H9 (cell line): ENCODE results near the gene TBC1D22A. TPM values are rescaled to one million over a fixed set of nuclear protein-coding genes. Genes with fewer than 3 reads are reported as not detected.

Source experiments
- DNase-seq: peaks from one replicate; pipeline ENCODE4 v3.0.0-alpha.2; 2017
- H2AFZ ChIP-seq: one replicate; pipeline ENCODE4 v1.6.1; 2013; ENCODE audit warnings: mild to moderate bottlenecking, low read length, control low read depth, moderate library complexity
- H2AK5ac ChIP-seq: 2 replicates; pipeline ENCODE4 v1.6.1; 2013; ENCODE audit warnings: low read length, control low read depth, mixed read lengths; ENCODE audit not compliant: insufficient read length
- H2BK120ac ChIP-seq: one replicate; pipeline ENCODE4 v1.6.1; 2013; ENCODE audit warnings: low read depth, mild to moderate bottlenecking, low read length, control low read depth, inconsistent platforms; ENCODE audit not compliant: poor library complexity, severe bottlenecking
- H2BK12ac ChIP-seq: 2 replicates; pipeline ENCODE4 v1.6.1; 2013; ENCODE audit warnings: low read length, control low read depth, mixed read lengths, low read depth; ENCODE audit not compliant: insufficient read length
- H2BK15ac ChIP-seq: 2 replicates; pipeline ENCODE4 v1.6.1; 2013; ENCODE audit warnings: low read depth, low read length, control low read depth
- H2BK20ac ChIP-seq: one replicate; pipeline ENCODE4 v1.6.1; 2013; ENCODE audit warnings: low read depth, mild to moderate bottlenecking, low read length, control low read depth, inconsistent platforms; ENCODE audit not compliant: poor library complexity, severe bottlenecking
- H2BK5ac ChIP-seq: 2 replicates; pipeline ENCODE4 v1.6.1; 2013; ENCODE audit warnings: low read length, control low read depth, mixed read lengths; ENCODE audit not compliant: insufficient read length
- H3K14ac ChIP-seq: 2 replicates; pipeline ENCODE4 v1.6.1; 2013; ENCODE audit warnings: low read length, control low read depth; ENCODE audit not compliant: insufficient read depth
- H3K18ac ChIP-seq: 2 replicates; pipeline ENCODE4 v1.6.1; 2013; ENCODE audit warnings: low read depth, mild to moderate bottlenecking, mixed read lengths, low read length, control low read depth; ENCODE audit not compliant: insufficient read length
- H3K23ac ChIP-seq: 2 replicates; pipeline ENCODE4 v1.6.1; 2013; ENCODE audit warnings: low read length, control low read depth, mixed read lengths, low read depth; ENCODE audit not compliant: insufficient read length
- H3K23me2 ChIP-seq: 2 replicates; pipeline ENCODE4 v1.6.1; 2013; ENCODE audit warnings: low read depth, mild to moderate bottlenecking, mixed read lengths, low read length, control low read depth; ENCODE audit not compliant: insufficient read length, poor library complexity, severe bottlenecking
- H3K27ac ChIP-seq: 2 replicates; pipeline ENCODE4 v1.5.1; 2013; ENCODE audit warnings: low read length, control low read depth, mixed read lengths, low read depth; ENCODE audit not compliant: insufficient read length
- H3K27me3 ChIP-seq: 2 replicates; pipeline ENCODE4 v1.6.1; 2013; ENCODE audit warnings: low read length, control low read depth, inconsistent platforms; ENCODE audit not compliant: insufficient read depth
- H3K4ac ChIP-seq: 2 replicates; pipeline ENCODE4 v1.6.1; 2013; ENCODE audit warnings: low read depth, mild to moderate bottlenecking, control low read depth, inconsistent platforms, low read length, moderate library complexity
- H3K4me1 ChIP-seq: 2 replicates; pipeline ENCODE4 v1.6.1; 2013; ENCODE audit warnings: low read length, control low read depth, inconsistent platforms; ENCODE audit not compliant: insufficient read depth
- H3K4me2 ChIP-seq: 2 replicates; pipeline ENCODE4 v1.6.1; 2013; ENCODE audit warnings: low read length, control low read depth, mixed read lengths; ENCODE audit not compliant: insufficient read length, insufficient read depth
- H3K56ac ChIP-seq: 2 replicates; pipeline ENCODE4 v1.6.1; 2013; ENCODE audit warnings: low read depth, mild to moderate bottlenecking, mixed read lengths, low read length, control low read depth; ENCODE audit not compliant: insufficient read length
- H3K79me1 ChIP-seq: 2 replicates; pipeline ENCODE4 v1.6.1; 2013; ENCODE audit warnings: low read depth, mild to moderate bottlenecking, moderate library complexity, low read length, control low read depth, inconsistent platforms; ENCODE audit not compliant: insufficient read depth, poor library complexity, severe bottlenecking
- H3K79me2 ChIP-seq: 2 replicates; pipeline ENCODE4 v1.6.1; 2013; ENCODE audit warnings: low read length, control low read depth, inconsistent platforms; ENCODE audit not compliant: insufficient read depth
- H3K9ac ChIP-seq: 2 replicates; pipeline ENCODE4 v1.6.1; 2013; ENCODE audit warnings: low read length, control low read depth, mixed read lengths; ENCODE audit not compliant: insufficient read length; ENCODE audit errors: extremely low read depth
- H3K9me3 ChIP-seq: one replicate; pipeline ENCODE4 v1.6.1; 2013; ENCODE audit warnings: low read depth, low read length, inconsistent platforms; ENCODE audit not compliant: control insufficient read depth
- H3T11ph ChIP-seq: one replicate; pipeline ENCODE4 v1.6.1; 2013; ENCODE audit warnings: mild to moderate bottlenecking, low read length, control low read depth, inconsistent platforms
- H4K20me1 ChIP-seq: one replicate; pipeline ENCODE4 v1.6.1; 2013; ENCODE audit not compliant: control insufficient read depth, insufficient read length, insufficient read depth
- H4K5ac ChIP-seq: 2 replicates; pipeline ENCODE4 v1.6.1; 2013; ENCODE audit warnings: low read depth, mild to moderate bottlenecking, mixed read lengths, low read length, control low read depth; ENCODE audit not compliant: insufficient read length
- H4K8ac ChIP-seq: replicated peaks from 2 replicates; pipeline ENCODE4 v1.6.1; 2013; ENCODE audit warnings: low read length, control low read depth, mixed read lengths, low read depth; ENCODE audit not compliant: insufficient read length
- H4K91ac ChIP-seq: 2 replicates; pipeline ENCODE4 v1.6.1; 2013; ENCODE audit warnings: low read depth, mild to moderate bottlenecking, moderate library complexity, mixed read lengths, low read length, control low read depth; ENCODE audit not compliant: insufficient read length
- H3K27ac Mint-ChIP-seq, 3 experiments: 2 replicates in 2 of 3; 3 replicates in 1 of 3; pipeline ENCODE4 v1.8.0; 2020 to 2021; ENCODE audit warnings: mixed read lengths in 3 of 3, mild to moderate bottlenecking in 1 of 3, moderate library complexity in 1 of 3
- H3K27me3 Mint-ChIP-seq: 2 replicates; pipeline ENCODE4 v1.8.0; 2021; ENCODE audit warnings: low read depth, mild to moderate bottlenecking, moderate library complexity, mixed read lengths
- H3K36me3 Mint-ChIP-seq, 3 experiments: 2 replicates in 2 of 3; 3 replicates in 1 of 3; pipeline ENCODE4 v1.8.0; 2020 to 2021; ENCODE audit warnings: low read depth in 3 of 3, mixed read lengths in 3 of 3; ENCODE audit not compliant: insufficient read depth in 1 of 3
- H3K4me1 Mint-ChIP-seq, 2 experiments: 2 replicates each; pipeline ENCODE4 v1.8.0; 2020; ENCODE audit warnings: mixed read lengths in 2 of 2
- H3K4me3 Mint-ChIP-seq, 2 experiments: 2 replicates in 1 of 2; 3 replicates in 1 of 2; pipeline ENCODE4 v1.8.0; 2020 to 2021; ENCODE audit warnings: mild to moderate bottlenecking in 2 of 2, mixed read lengths in 2 of 2, moderate library complexity in 1 of 2
- H3K9me3 Mint-ChIP-seq, 2 experiments: 2 replicates in 1 of 2; 3 replicates in 1 of 2; pipeline ENCODE4 v1.8.0; 2020; ENCODE audit warnings: mild to moderate bottlenecking in 2 of 2, mixed read lengths in 2 of 2, moderate library complexity in 1 of 2
- CTCF ChIP-seq: fragments of 200-600 bp; sonication (generic); conservative IDR thresholded peaks from 3 replicates; pipeline ENCODE4 v1.8.0; 2021; ENCODE audit warnings: antibody characterized with exemption, mild to moderate bottlenecking
- WGBS: extraction: QIAGEN DNeasy Blood & Tissue Kit; methylation state at CpG from one replicate; pipeline ENCODE4 v1.1.7; 2013; ENCODE audit warnings: missing lambda C conversion rate, low lambda C conversion rate, mixed read lengths; ENCODE audit not compliant: insufficient read length; ENCODE audit errors: extremely low coverage; 5-methylcytosine and 5-hydroxymethylcytosine counted together
- total RNA-seq: library from RNA; stranded (reverse); gene quantifications from 2 replicates; pipeline ENCODE4 v1.2.1, GENCODE V29; 2021

The TBC1D22A gene
- total RNA-seq, 1 experiment from 2014 or later: 20.8 TPM

GRCh38 chr22:47043835-47044721, 281.6 kb downstream of the TBC1D22A start:
- no peak overlapping the region for H4K8ac ChIP-seq
- H3K9me3 Mint-ChIP-seq: no peaks in the 10 kb centered on the region
- no peak overlapping the region for H2BK5ac ChIP-seq
- H2AFZ ChIP-seq: no peak overlapping the region
- no peak overlapping the region for H3K9ac ChIP-seq
- no peaks in the 10 kb centered on the region for H3K27me3 ChIP-seq
- H2BK20ac ChIP-seq: no peak overlapping the region
- H3K4ac ChIP-seq: no peak overlapping the region
- no peaks in the 10 kb centered on the region; the same call in 1 of the 2 replicates for H3K79me2 ChIP-seq
- H3K4me2 ChIP-seq: no peak overlapping the region
- H3K27ac Mint-ChIP-seq: peak overlapping the region in 2 of 3 experiments; percentile 65 to 85; a peak in 3 of 7 replicates
- DNase-seq: peak; percentile 75
- H3K4me3 Mint-ChIP-seq: no peak overlapping the region
- no CpG with 5 or more reads among the region's 19 CpGs for WGBS
- H3K23me2 ChIP-seq: no peaks in the 10 kb centered on the region
- no peak overlapping the region for H3K23ac ChIP-seq
- no peaks in the 10 kb centered on the region; the same call in 1 of the 2 replicates for H3K4me1 ChIP-seq
- no peak overlapping the region for H2BK12ac ChIP-seq
- no peak overlapping the region for H2AK5ac ChIP-seq
- H3K56ac ChIP-seq: no peak overlapping the region
- H3T11ph ChIP-seq: no peak overlapping the region
- H4K20me1 ChIP-seq: no peaks in the 10 kb centered on the region
- no peak overlapping the region for H4K91ac ChIP-seq
- no peak overlapping the region for H3K27ac ChIP-seq
- no peak overlapping the region for H3K18ac ChIP-seq
- no peak overlapping the region; the same call in 1 of the 2 replicates for H3K14ac ChIP-seq
- peaks cover 16 to 17% of the 10 kb centered on the region in 2 experiments for H3K4me1 Mint-ChIP-seq
- TF ChIP-seq CTCF: no peak
- H2BK15ac ChIP-seq: no peak overlapping the region
- no peak overlapping the region for H2BK120ac ChIP-seq
- no peaks in the 10 kb centered on the region for H3K79me1 ChIP-seq
- no peaks in the 10 kb centered on the region; the same call in none of the 2 replicates for H3K27me3 Mint-ChIP-seq
- H3K9me3 ChIP-seq: no peaks in the 10 kb centered on the region
- no peak overlapping the region for H4K5ac ChIP-seq
- peaks cover 0 to 1% (median 0%) of the 10 kb centered on the region in 3 experiments; a peak in 1 of 7 replicates for H3K36me3 Mint-ChIP-seq
